GM19455 (cell line): ENCODE measurements around the gene ST7L.

ENCODE experiments used
- ATAC-seq: cut with Tn5 transposase; IDR thresholded peaks from one replicate; pipeline ENCODE4 v1.9.1; 2021; ENCODE audit not compliant: unreplicated experiment

ST7L gene

GRCh38 chr1:112516141-112516540, 102.8 kb downstream of the ST7L start:
- no peak for ATAC-seq

GRCh38 chr1:112515311-112516009, 103.5 kb downstream of the ST7L start:
- ATAC-seq, result no peak

GRCh38 chr1:112514901-112515300, 104.0 kb downstream of the ST7L start:
- no peak for ATAC-seq

GRCh38 chr1:112513112-112513870, 105.7 kb downstream of the ST7L start:
- ATAC-seq, result no peak

- ATAC-seq, result no peak
These were observed 107.0 kb downstream of the ST7L start for GRCh38 chr1:112511897-112512296.

GRCh38 chr1:112510340-112510739, 108.6 kb downstream of the ST7L start:
- no peak for ATAC-seq

DNA sequence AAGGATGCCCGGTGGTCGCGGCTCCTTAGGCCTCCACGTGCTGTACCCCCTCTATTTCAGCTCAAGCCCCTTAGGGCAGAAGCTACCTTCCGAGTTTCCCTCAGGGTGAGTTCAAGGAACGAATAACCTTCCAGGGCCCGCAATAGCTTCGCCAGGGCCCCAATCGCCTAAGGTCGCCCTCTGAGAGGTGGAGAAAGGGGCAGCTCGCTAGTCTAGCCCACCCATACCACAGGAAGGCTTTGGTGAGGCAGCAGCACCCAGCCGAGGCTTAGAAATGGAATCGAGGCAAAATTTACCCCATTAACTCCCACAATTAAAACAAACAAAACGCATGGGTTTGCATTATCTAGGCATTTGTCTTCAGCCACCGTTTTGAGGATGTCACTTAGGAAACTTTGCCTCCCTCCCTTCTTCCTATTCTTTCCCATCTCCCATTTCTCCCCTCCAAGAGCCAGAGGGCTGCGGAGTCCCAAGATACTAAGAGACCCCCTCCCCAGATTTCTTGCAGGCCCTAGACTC, 109.2 kb downstream of the ST7L start:
- no peak for ATAC-seq

- ATAC-seq, result no peak
These were observed 109.8 kb downstream of the ST7L start for GRCh38 chr1:112509005-112509659.

- no peak for ATAC-seq
These were observed 110.5 kb downstream of the ST7L start, which contains the start of gene WNT2B for GRCh38 chr1:112508278-112509004. TSS of gene WNT2B (plus strand) at chr1:112508965. CDS start at chr1:112509263, 298 bp downstream.

GRCh38 chr1:112507921-112508277, 111.0 kb downstream of the ST7L start:
- no peak for ATAC-seq

DNA sequence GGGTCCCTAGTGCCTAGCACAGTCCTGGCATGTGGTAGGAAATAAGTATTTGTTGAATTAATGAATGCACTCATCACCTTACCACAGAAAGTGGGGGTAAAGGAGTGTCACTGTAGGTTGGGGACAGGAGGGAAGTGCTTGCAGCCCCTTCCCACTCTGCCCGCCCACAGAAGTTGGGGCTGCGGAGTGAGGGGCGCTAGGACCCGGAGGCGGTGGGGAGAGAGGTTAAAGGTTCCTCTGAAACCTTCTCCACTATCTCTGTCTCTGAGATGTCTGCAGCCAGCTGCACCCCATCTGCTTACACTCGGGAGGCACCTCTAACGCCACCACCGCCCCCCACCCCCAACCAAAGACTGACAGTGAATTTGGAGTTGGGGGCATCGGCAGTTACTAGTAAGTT, 111.6 kb downstream of the ST7L start:
- no peak for ATAC-seq

DNA sequence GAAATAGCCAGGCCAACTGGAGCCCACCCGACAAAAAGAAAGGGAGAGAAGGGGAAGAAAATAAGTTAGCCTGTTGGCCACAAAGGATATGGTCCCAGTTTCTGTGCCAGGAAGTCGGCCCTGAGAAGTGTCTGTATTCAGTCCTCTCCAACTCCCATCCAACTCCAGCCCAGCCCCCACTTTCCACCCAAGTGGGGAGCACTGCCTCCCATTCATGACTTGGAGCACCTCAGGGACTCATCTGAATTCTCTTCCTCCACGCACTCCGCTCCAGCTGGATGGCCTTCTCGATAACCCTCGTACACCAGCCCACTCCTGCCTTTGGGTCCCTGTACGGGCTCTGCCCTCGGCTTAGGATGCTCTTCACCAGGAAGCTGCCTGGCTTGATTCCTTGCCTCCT, 112.2 kb downstream of the ST7L start:
- no peak for ATAC-seq

- no peak for ATAC-seq
These were observed 112.6 kb downstream of the ST7L start for GRCh38 chr1:112506306-112506705.

GRCh38 chr1:112505878-112506277, 113.1 kb downstream of the ST7L start:
- no peak for ATAC-seq

GRCh38 chr1:112505400-112505785, 113.5 kb downstream of the ST7L start:
- ATAC-seq, result no peak

DNA sequence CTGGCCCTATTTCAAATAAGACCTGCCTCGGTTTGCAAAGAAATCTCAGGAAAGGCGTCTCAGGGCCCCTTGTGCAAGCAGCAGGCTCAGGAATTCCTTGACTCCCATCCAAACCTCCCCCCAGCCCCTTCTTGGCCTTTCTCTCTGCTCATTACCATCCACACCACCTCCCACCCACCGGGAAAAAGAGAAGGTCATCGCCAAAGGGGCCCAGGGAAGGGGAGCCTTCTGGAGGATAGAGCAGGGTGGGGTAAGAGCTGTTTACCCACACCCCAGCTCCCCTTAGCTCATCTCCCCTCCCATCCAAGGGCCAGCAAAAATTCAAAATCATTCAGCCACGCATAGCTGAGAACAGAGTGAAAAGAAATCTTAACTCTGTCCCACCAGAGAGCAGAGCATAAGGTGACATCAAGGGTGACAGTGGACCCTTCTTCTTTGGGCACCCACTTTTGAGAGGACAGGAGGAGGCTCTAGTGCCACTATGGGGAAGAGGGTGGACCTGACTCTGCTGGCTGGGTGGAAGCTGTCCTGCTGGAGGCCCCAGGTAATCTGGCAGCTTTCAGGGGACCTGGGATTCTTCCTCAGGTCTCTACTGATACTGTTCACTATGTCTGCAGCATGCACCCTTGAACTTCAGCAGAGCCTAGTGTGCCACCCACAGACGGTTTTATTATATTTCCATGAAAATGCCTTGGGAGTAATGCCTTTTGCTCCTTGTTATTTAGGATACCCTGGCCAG, 114.1 kb downstream of the ST7L start:
- ATAC-seq, result no peak

GRCh38 chr1:112504001-112504660, 114.8 kb downstream of the ST7L start:
- ATAC-seq, result no peak

- no peak for ATAC-seq
These were observed 116.1 kb downstream of the ST7L start for GRCh38 chr1:112502826-112503225.

DNA sequence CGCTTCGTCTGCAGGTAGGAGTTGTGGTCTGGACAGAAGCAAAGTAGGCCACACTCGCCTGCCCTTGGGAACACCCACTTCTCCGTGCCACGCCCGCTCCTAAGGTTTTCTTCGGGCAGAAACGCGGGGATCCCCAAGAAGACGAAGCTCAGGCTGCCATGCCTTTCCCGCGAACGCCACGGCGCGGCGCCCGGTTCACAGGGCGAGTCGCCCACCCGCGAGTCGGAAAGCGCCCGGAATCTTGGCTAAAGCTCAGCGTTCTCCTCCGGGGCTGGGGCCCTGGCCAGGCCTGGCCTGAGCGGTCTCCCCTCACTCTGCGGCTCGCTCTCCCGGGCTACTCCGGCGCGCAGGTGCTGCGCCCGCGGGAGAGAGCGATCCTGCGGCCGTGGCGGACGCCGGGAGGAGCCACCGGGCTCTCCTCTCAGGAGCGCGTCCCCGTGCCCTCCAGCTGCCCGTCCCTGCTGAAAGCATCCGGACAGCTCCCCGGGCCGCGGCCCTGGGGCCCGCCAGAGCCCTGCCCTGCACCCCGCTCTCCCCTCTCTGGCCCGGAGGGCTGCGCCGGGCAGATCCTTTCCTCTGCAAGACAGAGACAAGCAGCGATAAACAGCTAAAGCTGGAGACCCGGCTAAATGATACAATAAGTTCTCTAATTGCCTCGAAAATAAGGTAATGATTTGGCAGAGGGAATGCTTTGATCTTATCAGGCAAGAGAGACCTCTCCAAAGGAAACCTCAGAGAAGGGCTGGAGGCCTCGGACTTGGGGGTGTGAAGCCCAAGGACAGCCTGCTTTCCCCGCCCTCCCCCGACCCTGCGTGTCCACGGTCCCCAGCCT, 116.9 kb downstream of the ST7L start:
- no peak for ATAC-seq
